T1000 (cell line): Measurements from ENCODE around the gene NECTIN4.
"Not testable (repeated sequence)": the region's sequence is repeated elsewhere in the genome, so short reads cannot be mapped to it uniquely, and the experiment has no call there.

Source experiments
- DNase-seq: peaks from one replicate; lab custom pipeline; 2025; ENCODE audit warnings: mixed read lengths; lab: John Stamatoyannopoulos, UW

The NECTIN4 gene

GRCh38 chr1:161026954-161027353, 62.4 kb downstream of the NECTIN4 start:
- not testable (repeated sequence) for DNase-seq

DNA sequence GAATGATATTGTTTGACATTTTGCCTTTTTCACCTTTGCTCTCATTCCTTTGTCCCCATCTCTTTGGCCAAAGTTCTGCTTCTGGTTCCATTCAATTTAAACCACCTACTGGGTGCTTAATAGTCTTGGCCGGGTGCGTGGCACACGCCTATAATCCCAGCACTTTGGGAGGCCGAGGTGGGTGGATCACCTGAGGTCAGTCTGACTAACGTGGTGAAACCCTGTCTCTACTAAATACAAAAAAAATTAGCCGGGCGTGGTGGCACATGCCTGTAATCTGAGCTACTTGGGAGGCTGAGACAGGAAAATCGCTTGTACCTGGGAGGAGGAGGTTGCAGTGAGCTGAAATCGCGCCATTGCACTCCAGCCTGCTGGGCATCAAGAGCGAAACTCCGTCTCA, 66.9 kb downstream of the NECTIN4 start:
- DNase-seq, result not testable (repeated sequence)

- DNase-seq, result no peak
Measured at GRCh38 chr1:161021970-161022353, 67.4 kb downstream of the NECTIN4 start.

GRCh38 chr1:161021165-161021969, 68.0 kb downstream of the NECTIN4 start:
- DNase-seq, result no peak
